GM12878 (cell line): ENCODE measurements around the gene RAD51B. TPM values are rescaled to one million over a fixed set of nuclear protein-coding genes. Genes with fewer than 3 reads are reported as not detected.
A peak's percentile ranks its signal among the peaks of the same experiment; 100 is the strongest.

Source experiments
- BHLHE40 ChIP-seq, 2 experiments: fragments of 450-650 bp in 1 of 2; IDR thresholded peaks; 2 replicates each; pipeline ENCODE4 v1.6.1; 2011 to 2017; ENCODE audit warnings: low read depth in 2 of 2, borderline replicate concordance in 1 of 2, improper control_type of control experiment in 1 of 2, low read length in 1 of 2, mild to moderate bottlenecking in 1 of 2
- CTCF ChIP-seq, 3 experiments: IDR thresholded peaks in 2 of 3; conservative IDR thresholded peaks in 1 of 3; 2 replicates each; pipeline ENCODE4 v1.5.1; 2011; ENCODE audit warnings: low read depth in 3 of 3, low read length in 3 of 3, mild to moderate bottlenecking in 3 of 3, control low read depth in 2 of 3, moderate library complexity in 2 of 3, inconsistent platforms in 1 of 3, mixed read lengths in 1 of 3; ENCODE audit not compliant: control insufficient read depth in 2 of 3, insufficient read depth in 1 of 3; ENCODE audit errors: extremely low read depth in 1 of 3
- EED ChIP-seq: sonication (generic); IDR thresholded peaks from 2 replicates; pipeline ENCODE4 v1.6.1; 2016; ENCODE audit warnings: antibody characterized with exemption, low read depth
- ETV6 ChIP-seq, 2 experiments: fragments of 450-650 bp in 1 of 2; IDR thresholded peaks in 1 of 2; conservative IDR thresholded peaks in 1 of 2; 2 replicates each; pipeline ENCODE4 v1.6.1; 2014; ENCODE audit warnings: antibody characterized with exemption in 1 of 2, borderline replicate concordance in 1 of 2, low read depth in 1 of 2, mild to moderate bottlenecking in 1 of 2, moderate library complexity in 1 of 2
- GABPA ChIP-seq: IDR thresholded peaks from 2 replicates; pipeline ENCODE4 v1.6.1; 2014; ENCODE audit warnings: antibody characterized with exemption, low read depth, mild to moderate bottlenecking, inconsistent platforms
- HCFC1 ChIP-seq: fragments of 150-350 bp; IDR thresholded peaks from 2 replicates; pipeline ENCODE4 v1.6.1; 2014; ENCODE audit warnings: low read length
- HDGF ChIP-seq: fragments of 450-650 bp; IDR thresholded peaks from 2 replicates; pipeline ENCODE4 v1.6.1; 2016; ENCODE audit warnings: antibody characterized with exemption
- MEF2A ChIP-seq: IDR thresholded peaks from 2 replicates; pipeline ENCODE4 v1.6.1; 2011; ENCODE audit warnings: low read depth, mild to moderate bottlenecking, low read length, moderate library complexity; ENCODE audit not compliant: insufficient read depth
- MYC ChIP-seq: IDR thresholded peaks from 2 replicates; pipeline ENCODE4 v1.6.1; 2011; ENCODE audit warnings: mild to moderate bottlenecking, low read length, moderate library complexity, inconsistent platforms; ENCODE audit not compliant: insufficient read depth, insufficient replicate concordance, insufficient read length, severe bottlenecking
- NFYB ChIP-seq: IDR thresholded peaks from 2 replicates; pipeline ENCODE4 v1.6.1; 2011; ENCODE audit warnings: low read depth, mild to moderate bottlenecking, low read length, improper control_type of control experiment, moderate library complexity; ENCODE audit not compliant: insufficient read depth
- NKRF ChIP-seq: fragments of 450-650 bp; conservative IDR thresholded peaks from 2 replicates; pipeline ENCODE4 v1.6.1; 2017; ENCODE audit warnings: mild to moderate bottlenecking, moderate library complexity
- PAX8 ChIP-seq: fragments of 450-650 bp; IDR thresholded peaks from 2 replicates; pipeline ENCODE4 v1.6.1; 2017; ENCODE audit warnings: mild to moderate bottlenecking, moderate library complexity
- POLR2AphosphoS2 ChIP-seq: IDR thresholded peaks from 2 replicates; pipeline ENCODE4 v1.6.1; 2011; ENCODE audit warnings: low read depth, mild to moderate bottlenecking, low read length, improper control_type of control experiment, moderate library complexity
- SIN3A ChIP-seq: IDR thresholded peaks from 2 replicates; pipeline ENCODE4 v1.6.1; 2012; ENCODE audit warnings: low read depth, low read length, improper control_type of control experiment
- USF2 ChIP-seq: IDR thresholded peaks from 2 replicates; pipeline ENCODE4 v1.6.1; 2011; ENCODE audit warnings: low read depth, low read length, improper control_type of control experiment, borderline replicate concordance
- polyA plus RNA-seq, 11 experiments: library from polyadenylated mRNA; depleted of rRNA in 4 of 11; unstranded in 6 of 11; stranded (reverse) in 5 of 11; fragments of >200 nt; fragmentation: Nextera tagmentation in 4 of 11; fragmentation: Illumina TruSeq in 1 of 11; extraction: Ambion mirVana in 4 of 11; extraction: Trizol in 1 of 11; gene quantifications; 1 replicate in 1 of 11; 2 replicates in 10 of 11; pipeline versions ENCODE4 v1.2.1 to v1.2.3, GENCODE V29; 2011 to 2016; ENCODE audit warnings: inconsistent platforms in 2 of 11, missing spikeins in 2 of 11, low read depth in 1 of 11
- total RNA-seq, 4 experiments: library from RNA; depleted of rRNA in 3 of 4; stranded (reverse); fragments of >200 nt in 3 of 4; fragmentation: Illumina TruSeq in 1 of 4; extraction: Trizol in 1 of 4; gene quantifications; 2 replicates each; pipeline versions ENCODE4 v1.2.1 to v1.2.3, GENCODE V29; 2013 to 2021

The RAD51B gene
- total and polyA plus RNA-seq, 10 of the 15 experiments (the other 5 are each of a cell fraction or from before 2014, with no cell fraction given): 9.8 to 26.8 (median 21.3) TPM

GRCh38 chr14:68271913-68272391 is 452.4 kb downstream of the RAD51B start (continued):
- TF ChIP-seq USF2 (peak; percentile 16; the same call in 1 of the 2 replicates), GABPA (no peak), BHLHE40 (IDR thresholded peaks at IDR 0.05; ENCODE audit: borderline replicate concordance in 1 of 2, low read depth in 2 of 2, low read length in 1 of 2) (peak in 1 of 2 experiments; percentile 49; a peak in 1 of 4 replicates), POLR2AphosphoS2 (no peak), ETV6 (conservative IDR thresholded peaks at IDR 0.05 in 1 of 2, IDR thresholded peaks at IDR 0.05 in 1 of 2; ENCODE audit: borderline replicate concordance in 1 of 2, low read depth in 1 of 2) (peak in 1 of 2 experiments; percentile 40; a peak in 1 of 4 replicates), NFYB (0 out of 2 replicates have a peak, but pooled peaks have one; percentile 10), MEF2A (0 out of 2 replicates have a peak, but pooled peaks have one; percentile 10), SIN3A (no peak), NKRF (no peak), PAX8 (no peak), HDGF (no peak), HCFC1 (no peak), EED (0 out of 2 replicates have a peak, but pooled peaks have one; percentile 29), CTCF (IDR thresholded peaks at IDR 0.05 in 2 of 3, conservative IDR thresholded peaks at IDR 0.05 in 1 of 3; ENCODE audit: control insufficient read depth in 2 of 3, extremely low read depth in 1 of 3, insufficient read depth in 1 of 3, low read depth in 3 of 3, low read length in 3 of 3) (no peak), MYC (no peak)
